IMR-90 (cell line): ENCODE results near the gene DACT2.

Source experiments
- BHLHE40 ChIP-seq: fragments of 150-350 bp; IDR thresholded peaks from 2 replicates; pipeline ENCODE4 v1.6.1; 2016; ENCODE audit warnings: mild to moderate bottlenecking, low read depth, low read length
- POLR2A ChIP-seq: IDR thresholded peaks from 2 replicates; pipeline ENCODE4 v1.6.1; 2012; ENCODE audit warnings: mild to moderate bottlenecking, low read depth, low read length

- TF ChIP-seq POLR2A (no peak), BHLHE40 (no peak)
Observed at GRCh38 chr6:168309997-168310396, 9.6 kb downstream of the DACT2 start.
